ENCODE data around the gene CLNK.

GRCh38 chr4:10673817-10674369 lies 10.7 kb downstream of the CLNK start:
- TF ChIP-seq, protein P1, sequence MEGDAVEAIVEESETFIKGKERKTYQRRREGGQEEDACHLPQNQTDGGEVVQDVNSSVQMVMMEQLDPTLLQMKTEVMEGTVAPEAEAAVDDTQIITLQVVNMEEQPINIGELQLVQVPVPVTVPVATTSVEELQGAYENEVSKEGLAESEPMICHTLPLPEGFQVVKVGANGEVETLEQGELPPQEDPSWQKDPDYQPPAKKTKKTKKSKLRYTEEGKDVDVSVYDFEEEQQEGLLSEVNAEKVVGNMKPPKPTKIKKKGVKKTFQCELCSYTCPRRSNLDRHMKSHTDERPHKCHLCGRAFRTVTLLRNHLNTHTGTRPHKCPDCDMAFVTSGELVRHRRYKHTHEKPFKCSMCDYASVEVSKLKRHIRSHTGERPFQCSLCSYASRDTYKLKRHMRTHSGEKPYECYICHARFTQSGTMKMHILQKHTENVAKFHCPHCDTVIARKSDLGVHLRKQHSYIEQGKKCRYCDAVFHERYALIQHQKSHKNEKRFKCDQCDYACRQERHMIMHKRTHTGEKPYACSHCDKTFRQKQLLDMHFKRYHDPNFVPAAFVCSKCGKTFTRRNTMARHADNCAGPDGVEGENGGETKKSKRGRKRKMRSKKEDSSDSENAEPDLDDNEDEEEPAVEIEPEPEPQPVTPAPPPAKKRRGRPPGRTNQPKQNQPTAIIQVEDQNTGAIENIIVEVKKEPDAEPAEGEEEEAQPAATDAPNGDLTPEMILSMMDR (IDR thresholded peaks at IDR 0.05; ENCODE audit: control extremely low read depth in 1 of 3, insufficient read depth in 1 of 3, low read depth in 1 of 3, low read length in 3 of 3), result no peak
- TF ChIP-seq POLR2AphosphoS5 (IDR thresholded peaks at IDR 0.05; ENCODE audit: low read depth, low read length) (no peak), TBP (IDR thresholded peaks at IDR 0.05; ENCODE audit: low read depth, low read length) (no peak), CHD1 (IDR thresholded peaks at IDR 0.05; ENCODE audit: low read depth, low read length) (no peak)
- TF ChIP-seq, protein P2, sequence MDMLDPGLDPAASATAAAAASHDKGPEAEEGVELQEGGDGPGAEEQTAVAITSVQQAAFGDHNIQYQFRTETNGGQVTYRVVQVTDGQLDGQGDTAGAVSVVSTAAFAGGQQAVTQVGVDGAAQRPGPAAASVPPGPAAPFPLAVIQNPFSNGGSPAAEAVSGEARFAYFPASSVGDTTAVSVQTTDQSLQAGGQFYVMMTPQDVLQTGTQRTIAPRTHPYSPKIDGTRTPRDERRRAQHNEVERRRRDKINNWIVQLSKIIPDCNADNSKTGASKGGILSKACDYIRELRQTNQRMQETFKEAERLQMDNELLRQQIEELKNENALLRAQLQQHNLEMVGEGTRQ (IDR thresholded peaks at IDR 0.05; ENCODE audit: low read length), result no peak
